K562 (cell line): ENCODE results near the gene THADA. TPM values are rescaled to one million over a fixed set of nuclear protein-coding genes. Genes with fewer than 3 reads are reported as not detected.

Experiments
- ATAC-seq: fragments of 200-7000 bp; cut with Tn5 transposase; 3 replicates; pipeline ENCODE4 v1.9.1; 2020; ENCODE audit warnings: moderate library complexity
- BruUV-seq: library from RNA; stranded (reverse); fragments of 400-500 nt; replicated peaks from 2 replicates; lab custom pipeline; 2021; lab: Mats Ljungman, UMichigan
- CTCF ChIA-PET: fragments of 300-600 bp; formaldehyde crosslinking; extraction: SDS; loops from one replicate; lab custom pipeline; 2021; ENCODE audit warnings: low intra/inter-chr PET ratio; lab: Yijun Ruan, JAX
- POLR2A ChIA-PET: fragments of 300-600, 350-650 bp; sonication (Branson Sonifier 250); formaldehyde crosslinking; extraction: SDS; loops from one replicate; lab custom pipeline; 2021; ENCODE audit warnings: antibody characterized with exemption, inconsistent platforms; lab: Yijun Ruan, JAX
- DNase-seq, 4 experiments: peaks; one replicate each; pipeline versions ENCODE4 v3.0.0 to v3.0.0-alpha.2; 2011 to 2018; ENCODE audit warnings: low spot score in 3 of 4, mixed read lengths in 3 of 4; ENCODE audit errors: extremely low read depth in 1 of 4
- FAIRE-seq: peaks from 2 replicates; lab custom pipeline; 2011; peaks lifted over from hg19 to GRCh38; lab: Jason Lieb, UNC
- H2AFZ ChIP-seq: 2 replicates; pipeline ENCODE4 v1.6.0; 2011; ENCODE audit warnings: low read depth, low read length, control low read depth, inconsistent platforms
- H3K27ac ChIP-seq: fragments of 200-600 bp; 3 replicates; pipeline ENCODE4 v1.8.0; 2011; ENCODE audit warnings: low read depth, mild to moderate bottlenecking, control low read depth, inconsistent platforms, low read length, moderate library complexity, mixed read lengths; ENCODE audit errors: extremely low read depth
- H3K27me3 ChIP-seq, 2 experiments: fragments of 300-600 bp in 1 of 2; 2 replicates in 1 of 2; 3 replicates in 1 of 2; pipeline versions ENCODE4 v1.6.0 to v1.8.0; 2011; ENCODE audit warnings: inconsistent platforms in 2 of 2, low read length in 2 of 2, mild to moderate bottlenecking in 1 of 2, mixed read lengths in 1 of 2, moderate library complexity in 1 of 2; ENCODE audit not compliant: control insufficient read depth in 2 of 2, insufficient read depth in 2 of 2
- H3K36me3 ChIP-seq: fragments of 300-600 bp; 3 replicates; pipeline ENCODE4 v1.8.0; 2011; ENCODE audit warnings: mild to moderate bottlenecking, low read length, inconsistent platforms; ENCODE audit not compliant: control insufficient read depth, insufficient read depth
- H3K4me1 ChIP-seq, 2 experiments: fragments of 200-600 bp in 1 of 2; replicated peaks in 1 of 2; 2 replicates in 1 of 2; 3 replicates in 1 of 2; pipeline versions ENCODE4 v1.5.1 to v1.8.0; 2011; ENCODE audit warnings: inconsistent platforms in 2 of 2, low read length in 2 of 2, mild to moderate bottlenecking in 1 of 2, mixed read lengths in 1 of 2, moderate library complexity in 1 of 2; ENCODE audit not compliant: control insufficient read depth in 2 of 2, insufficient read depth in 2 of 2
- H3K4me2 ChIP-seq: 2 replicates; pipeline ENCODE4 v1.6.1; 2011; ENCODE audit warnings: low read length, control low read depth, inconsistent platforms, mixed read lengths; ENCODE audit not compliant: insufficient read depth
- H3K4me3 ChIP-seq: fragments of 200-600 bp; sonication (generic), shearing (Covaris generic); 2 replicates; pipeline ENCODE4 v1.5.1; 2016; ENCODE audit warnings: control low read depth, inconsistent platforms
- H3K79me2 ChIP-seq: fragments of 200-600 bp; 3 replicates; pipeline ENCODE4 v1.8.0; 2011; ENCODE audit warnings: low read length, inconsistent platforms; ENCODE audit not compliant: control insufficient read depth, insufficient read depth
- H3K9ac ChIP-seq, 2 experiments: 2 replicates each; pipeline versions ENCODE4 v1.6.0 to v1.6.1; 2011; ENCODE audit warnings: low read depth in 2 of 2, low read length in 2 of 2, control low read depth in 1 of 2, inconsistent platforms in 1 of 2, mild to moderate bottlenecking in 1 of 2, mixed read lengths in 1 of 2; ENCODE audit not compliant: insufficient read depth in 1 of 2
- H3K9me1 ChIP-seq: one replicate; pipeline ENCODE4 v1.6.0; 2011; ENCODE audit warnings: inconsistent platforms, mild to moderate bottlenecking, low read length, moderate library complexity; ENCODE audit not compliant: control insufficient read depth, insufficient read depth
- H3K9me3 ChIP-seq: replicated peaks from 2 replicates; pipeline ENCODE4 v1.5.1; 2011; ENCODE audit warnings: low read depth, low read length, inconsistent platforms; ENCODE audit not compliant: control insufficient read depth, insufficient read depth
- H4K20me1 ChIP-seq: replicated peaks from 2 replicates; pipeline ENCODE4 v1.6.1; 2011; ENCODE audit warnings: low read length, inconsistent platforms, mixed read lengths; ENCODE audit not compliant: control insufficient read depth, insufficient read depth
- ATF1 ChIP-seq, 2 experiments: fragments of 450-650 bp in 1 of 2; IDR thresholded peaks; 2 replicates each; pipeline ENCODE4 v1.6.1; 2016; ENCODE audit warnings: missing compliant biosample characterization in 1 of 2, missing genetic modification characterization in 1 of 2
- FOSL1 ChIP-seq: fragments of 200-800 bp; sonication (Bioruptor generic); conservative IDR thresholded peaks from 2 replicates; pipeline ENCODE4 v1.6.1; 2016; ENCODE audit warnings: missing genetic modification characterization, missing compliant biosample characterization
- HNRNPL ChIP-seq: fragments of 200-400 bp; formaldehyde crosslinking; IDR thresholded peaks from 2 replicates; pipeline ENCODE4 v1.6.1; 2017; ENCODE audit warnings: low read depth, mild to moderate bottlenecking, low read length
- JUN ChIP-seq, 2 experiments: sonication (generic) in 1 of 2; formaldehyde crosslinking in 1 of 2; IDR thresholded peaks; 2 replicates each; pipeline versions ENCODE4 v1.6.1 to v1.8.0; 2012 to 2022; ENCODE audit warnings: borderline replicate concordance in 2 of 2, mild to moderate bottlenecking in 2 of 2, improper control_type of control experiment in 1 of 2, low read depth in 1 of 2, low read length in 1 of 2, missing genetic modification reagents in 1 of 2
- JUNB ChIP-seq: fragments of 450-650 bp; formaldehyde crosslinking; conservative IDR thresholded peaks from 2 replicates; pipeline ENCODE4 v1.4.0; 2020; ENCODE audit warnings: mild to moderate bottlenecking
- NRF1 ChIP-seq, 2 experiments: fragments of 450-650 bp; IDR thresholded peaks in 1 of 2; conservative IDR thresholded peaks in 1 of 2; 2 replicates each; pipeline ENCODE4 v1.6.1; 2014; ENCODE audit warnings: mild to moderate bottlenecking in 2 of 2
- NUFIP1 ChIP-seq: fragments of 450-650 bp; IDR thresholded peaks from 2 replicates; pipeline ENCODE4 v1.6.1; 2018; ENCODE audit not compliant: partially characterized antibody
- TAF7 ChIP-seq: fragments of 450-650 bp; IDR thresholded peaks from 2 replicates; pipeline ENCODE4 v1.6.1; 2016; ENCODE audit warnings: missing genetic modification characterization, missing compliant biosample characterization
- TRIM28 ChIP-seq: fragments of 450-650 bp; IDR thresholded peaks from 2 replicates; pipeline ENCODE4 v1.6.1; 2017
- ZBTB7A ChIP-seq: IDR thresholded peaks from 2 replicates; pipeline ENCODE4 v1.6.1; 2011; ENCODE audit warnings: low read depth, mild to moderate bottlenecking, low read length, moderate library complexity, borderline replicate concordance; ENCODE audit not compliant: control insufficient read depth
- WGBS: fragments of 100-300 bp; shearing (Covaris generic); methylation state at CpG from one replicate; pipeline ENCODE4 v1.1.6; 2016; ENCODE audit warnings: low coverage, mixed read lengths; ENCODE audit not compliant: insufficient coverage; ENCODE audit errors: missing lambda C conversion rate; 5-methylcytosine and 5-hydroxymethylcytosine counted together
- in situ Hi-C: fragments of 300-500 bp; cut with MboI; formaldehyde crosslinking; loops from 4 replicates; pipeline ENCODE4 v1.15.0; 2018; ENCODE audit warnings: inconsistent platforms, mixed read lengths
- intact Hi-C: fragments of 100-400 bp; cut with micrococcal nuclease; formaldehyde crosslinking; loops from 2 replicates; pipeline ENCODE4 v1.14.2; 2022
- polyA plus RNA-seq, 8 experiments: library from polyadenylated mRNA; depleted of rRNA in 4 of 8; stranded (reverse) in 5 of 8; unstranded in 3 of 8; fragments of >200 nt; fragmentation: Nextera tagmentation in 2 of 8; fragmentation: Illumina TruSeq in 1 of 8; extraction: Ambion mirVana in 2 of 8; extraction: Trizol in 1 of 8; gene quantifications; 2 replicates each; pipeline versions ENCODE4 v1.2.1 to v1.2.3, GENCODE V29; 2011 to 2014; ENCODE audit warnings: inconsistent platforms in 1 of 8, missing spikeins in 1 of 8
- total RNA-seq, 7 experiments: library from RNA; depleted of rRNA in 6 of 7; stranded (reverse); fragments of >200 nt in 6 of 7; fragmentation: Illumina TruSeq in 2 of 7; extraction: Trizol in 2 of 7; gene quantifications; 2 replicates each; pipeline versions ENCODE4 v1.2.1 to v1.2.3, GENCODE V29; 2011 to 2021; ENCODE audit warnings: low replicate concordance in 1 of 7
- TF ChIP-seq, protein P1 (sequence below): fragments of 450-650 bp; formaldehyde crosslinking; conservative IDR thresholded peaks from 2 replicates; pipeline ENCODE4 v1.4.0; 2022; ENCODE audit warnings: mild to moderate bottlenecking, missing genetic modification characterization
- TF ChIP-seq, protein P2 (sequence below), 2 experiments: fragments of 450-650 bp; IDR thresholded peaks; 2 replicates each; pipeline ENCODE4 v1.6.1; 2016
- TF ChIP-seq, protein P3 (sequence below): fragments of 450-650 bp; formaldehyde crosslinking; IDR thresholded peaks from 2 replicates; pipeline ENCODE4 v1.4.0; 2020; ENCODE audit warnings: mild to moderate bottlenecking
- TF ChIP-seq, protein P4 (sequence below): IDR thresholded peaks from 3 replicates; pipeline ENCODE4 v1.6.1; 2011; ENCODE audit warnings: borderline replicate concordance, mild to moderate bottlenecking, moderate library complexity; ENCODE audit not compliant: insufficient read length; ENCODE audit errors: extremely low read depth

THADA gene
- total and polyA plus RNA-seq, 9 of the 15 experiments (the other 6 are each of a cell fraction or from before 2014, with no cell fraction given), result 17.8 to 34.7 (median 31.9) TPM

DNA sequence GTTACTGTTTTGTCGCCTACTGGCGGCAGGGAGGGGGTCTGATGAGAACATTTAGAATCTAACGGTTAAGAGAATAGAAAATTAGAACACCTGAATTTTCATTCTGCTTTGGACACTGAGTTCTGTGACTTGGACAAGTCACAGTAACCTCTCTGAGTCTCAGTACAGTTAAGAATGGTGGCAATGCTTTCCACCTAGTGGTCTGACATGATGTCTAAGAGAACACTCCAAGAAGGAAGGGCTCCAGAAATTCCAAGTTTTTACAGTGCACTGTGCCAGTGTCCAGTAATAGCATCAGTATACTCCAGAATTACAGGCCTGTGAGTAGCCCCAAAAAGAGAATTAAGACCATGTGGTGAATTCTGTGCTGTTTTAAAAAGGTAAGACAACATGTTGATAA, 195.3 kb downstream of the THADA start:
- in situ Hi-C loops, result no loop called here

More for the DNA sequence above, 195.3 kb downstream of the THADA start:
- CTCF ChIA-PET, result no interaction called here
- DNase-seq (no peak), FAIRE-seq (no peak), ATAC-seq (no peak)
- intact Hi-C loops, result no loop called here
- Histone ChIP-seq H3K27me3 (no peaks in the 10 kb centered on the region), H3K9ac (no peak overlapping the region), H3K79me2 (no peaks in the 10 kb centered on the region), H3K4me2 (no peak overlapping the region), H2AFZ (no peak overlapping the region), H3K4me1 (no peaks in the 10 kb centered on the region), H3K27ac (no peak overlapping the region), H3K4me3 (no peak overlapping the region), H3K9me3 (no peaks in the 10 kb centered on the region), H3K36me3 (peaks cover 13% of the 10 kb centered on the region; the same call in 2 of the 3 replicates), H3K9me1 (no peaks in the 10 kb centered on the region), H4K20me1 (no peaks in the 10 kb centered on the region)
- 60% methylated on average over 3 of the region's 3 CpGs for WGBS
- POLR2A ChIA-PET, result no interaction called here
- BruUV-seq, result no TSS peak
- TF ChIP-seq ATF1 (CRISPR knock-in tag; IDR thresholded peaks at IDR 0.05) (no peak), ATF1 (tag; IDR thresholded peaks at IDR 0.05) (no peak), ZBTB7A (no peak), JUNB (no peak), NUFIP1 (no peak), JUN (IDR thresholded peaks at IDR 0.05; ENCODE audit: borderline replicate concordance, low read depth, low read length) (no peak), JUN (CRISPR knock-in tag; IDR thresholded peaks at IDR 0.05; ENCODE audit: borderline replicate concordance) (no peak), TRIM28 (no peak), TAF7 (tag) (no peak), FOSL1 (tag) (no peak), NRF1 (conservative IDR thresholded peaks at IDR 0.05 in 1 of 2, IDR thresholded peaks at IDR 0.05 in 1 of 2) (no peak), HNRNPL (no peak)
- TF ChIP-seq, protein P1, sequence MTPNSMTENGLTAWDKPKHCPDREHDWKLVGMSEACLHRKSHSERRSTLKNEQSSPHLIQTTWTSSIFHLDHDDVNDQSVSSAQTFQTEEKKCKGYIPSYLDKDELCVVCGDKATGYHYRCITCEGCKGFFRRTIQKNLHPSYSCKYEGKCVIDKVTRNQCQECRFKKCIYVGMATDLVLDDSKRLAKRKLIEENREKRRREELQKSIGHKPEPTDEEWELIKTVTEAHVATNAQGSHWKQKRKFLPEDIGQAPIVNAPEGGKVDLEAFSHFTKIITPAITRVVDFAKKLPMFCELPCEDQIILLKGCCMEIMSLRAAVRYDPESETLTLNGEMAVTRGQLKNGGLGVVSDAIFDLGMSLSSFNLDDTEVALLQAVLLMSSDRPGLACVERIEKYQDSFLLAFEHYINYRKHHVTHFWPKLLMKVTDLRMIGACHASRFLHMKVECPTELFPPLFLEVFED (CRISPR knock-in tag), result no peak
- TF ChIP-seq, protein P2, sequence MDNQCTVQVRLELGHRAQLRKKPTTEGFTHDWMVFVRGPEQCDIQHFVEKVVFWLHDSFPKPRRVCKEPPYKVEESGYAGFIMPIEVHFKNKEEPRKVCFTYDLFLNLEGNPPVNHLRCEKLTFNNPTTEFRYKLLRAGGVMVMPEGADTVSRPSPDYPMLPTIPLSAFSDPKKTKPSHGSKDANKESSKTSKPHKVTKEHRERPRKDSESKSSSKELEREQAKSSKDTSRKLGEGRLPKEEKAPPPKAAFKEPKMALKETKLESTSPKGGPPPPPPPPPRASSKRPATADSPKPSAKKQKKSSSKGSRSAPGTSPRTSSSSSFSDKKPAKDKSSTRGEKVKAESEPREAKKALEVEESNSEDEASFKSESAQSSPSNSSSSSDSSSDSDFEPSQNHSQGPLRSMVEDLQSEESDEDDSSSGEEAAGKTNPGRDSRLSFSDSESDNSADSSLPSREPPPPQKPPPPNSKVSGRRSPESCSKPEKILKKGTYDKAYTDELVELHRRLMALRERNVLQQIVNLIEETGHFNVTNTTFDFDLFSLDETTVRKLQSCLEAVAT (IDR thresholded peaks at IDR 0.05), result no peak
- TF ChIP-seq, protein P3, sequence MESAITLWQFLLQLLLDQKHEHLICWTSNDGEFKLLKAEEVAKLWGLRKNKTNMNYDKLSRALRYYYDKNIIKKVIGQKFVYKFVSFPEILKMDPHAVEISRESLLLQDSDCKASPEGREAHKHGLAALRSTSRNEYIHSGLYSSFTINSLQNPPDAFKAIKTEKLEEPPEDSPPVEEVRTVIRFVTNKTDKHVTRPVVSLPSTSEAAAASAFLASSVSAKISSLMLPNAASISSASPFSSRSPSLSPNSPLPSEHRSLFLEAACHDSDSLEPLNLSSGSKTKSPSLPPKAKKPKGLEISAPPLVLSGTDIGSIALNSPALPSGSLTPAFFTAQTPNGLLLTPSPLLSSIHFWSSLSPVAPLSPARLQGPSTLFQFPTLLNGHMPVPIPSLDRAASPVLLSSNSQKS, result no peak
- TF ChIP-seq, protein P4, sequence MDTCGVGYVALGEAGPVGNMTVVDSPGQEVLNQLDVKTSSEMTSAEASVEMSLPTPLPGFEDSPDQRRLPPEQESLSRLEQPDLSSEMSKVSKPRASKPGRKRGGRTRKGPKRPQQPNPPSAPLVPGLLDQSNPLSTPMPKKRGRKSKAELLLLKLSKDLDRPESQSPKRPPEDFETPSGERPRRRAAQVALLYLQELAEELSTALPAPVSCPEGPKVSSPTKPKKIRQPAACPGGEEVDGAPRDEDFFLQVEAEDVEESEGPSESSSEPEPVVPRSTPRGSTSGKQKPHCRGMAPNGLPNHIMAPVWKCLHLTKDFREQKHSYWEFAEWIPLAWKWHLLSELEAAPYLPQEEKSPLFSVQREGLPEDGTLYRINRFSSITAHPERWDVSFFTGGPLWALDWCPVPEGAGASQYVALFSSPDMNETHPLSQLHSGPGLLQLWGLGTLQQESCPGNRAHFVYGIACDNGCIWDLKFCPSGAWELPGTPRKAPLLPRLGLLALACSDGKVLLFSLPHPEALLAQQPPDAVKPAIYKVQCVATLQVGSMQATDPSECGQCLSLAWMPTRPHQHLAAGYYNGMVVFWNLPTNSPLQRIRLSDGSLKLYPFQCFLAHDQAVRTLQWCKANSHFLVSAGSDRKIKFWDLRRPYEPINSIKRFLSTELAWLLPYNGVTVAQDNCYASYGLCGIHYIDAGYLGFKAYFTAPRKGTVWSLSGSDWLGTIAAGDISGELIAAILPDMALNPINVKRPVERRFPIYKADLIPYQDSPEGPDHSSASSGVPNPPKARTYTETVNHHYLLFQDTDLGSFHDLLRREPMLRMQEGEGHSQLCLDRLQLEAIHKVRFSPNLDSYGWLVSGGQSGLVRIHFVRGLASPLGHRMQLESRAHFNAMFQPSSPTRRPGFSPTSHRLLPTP, result no peak
